K562 (cell line): ENCODE data around the gene CRAT. TPM values are rescaled to one million over a fixed set of nuclear protein-coding genes. Genes with fewer than 3 reads are reported as not detected.

Experiments used
- ATAC-seq: fragments of 200-7000 bp; cut with Tn5 transposase; 3 replicates; pipeline ENCODE4 v1.9.1; 2020; ENCODE audit warnings: moderate library complexity
- BruUV-seq: library from RNA; stranded (reverse); fragments of 400-500 nt; replicated peaks from 2 replicates; lab custom pipeline; 2021; lab: Mats Ljungman, UMichigan
- CTCF ChIA-PET: fragments of 300-600 bp; formaldehyde crosslinking; extraction: SDS; loops from one replicate; lab custom pipeline; 2021; ENCODE audit warnings: low intra/inter-chr PET ratio; lab: Yijun Ruan, JAX
- POLR2A ChIA-PET: fragments of 300-600, 350-650 bp; sonication (Branson Sonifier 250); formaldehyde crosslinking; extraction: SDS; loops from one replicate; lab custom pipeline; 2021; ENCODE audit warnings: antibody characterized with exemption, inconsistent platforms; lab: Yijun Ruan, JAX
- DNase-seq, 4 experiments: peaks; one replicate each; pipeline versions ENCODE4 v3.0.0 to v3.0.0-alpha.2; 2011 to 2018; ENCODE audit warnings: low spot score in 3 of 4, mixed read lengths in 3 of 4; ENCODE audit errors: extremely low read depth in 1 of 4
- FAIRE-seq: peaks from 2 replicates; lab custom pipeline; 2011; peaks lifted over from hg19 to GRCh38; lab: Jason Lieb, UNC
- H2AFZ ChIP-seq: 2 replicates; pipeline ENCODE4 v1.6.0; 2011; ENCODE audit warnings: low read depth, low read length, control low read depth, inconsistent platforms
- H3K27ac ChIP-seq: fragments of 200-600 bp; 3 replicates; pipeline ENCODE4 v1.8.0; 2011; ENCODE audit warnings: low read depth, mild to moderate bottlenecking, control low read depth, inconsistent platforms, low read length, moderate library complexity, mixed read lengths; ENCODE audit errors: extremely low read depth
- H3K27me3 ChIP-seq, 2 experiments: fragments of 300-600 bp in 1 of 2; 2 replicates in 1 of 2; 3 replicates in 1 of 2; pipeline versions ENCODE4 v1.6.0 to v1.8.0; 2011; ENCODE audit warnings: inconsistent platforms in 2 of 2, low read length in 2 of 2, mild to moderate bottlenecking in 1 of 2, mixed read lengths in 1 of 2, moderate library complexity in 1 of 2; ENCODE audit not compliant: control insufficient read depth in 2 of 2, insufficient read depth in 2 of 2
- H3K36me3 ChIP-seq: fragments of 300-600 bp; 3 replicates; pipeline ENCODE4 v1.8.0; 2011; ENCODE audit warnings: mild to moderate bottlenecking, low read length, inconsistent platforms; ENCODE audit not compliant: control insufficient read depth, insufficient read depth
- H3K4me1 ChIP-seq, 2 experiments: fragments of 200-600 bp in 1 of 2; replicated peaks in 1 of 2; 2 replicates in 1 of 2; 3 replicates in 1 of 2; pipeline versions ENCODE4 v1.5.1 to v1.8.0; 2011; ENCODE audit warnings: inconsistent platforms in 2 of 2, low read length in 2 of 2, mild to moderate bottlenecking in 1 of 2, mixed read lengths in 1 of 2, moderate library complexity in 1 of 2; ENCODE audit not compliant: control insufficient read depth in 2 of 2, insufficient read depth in 2 of 2
- H3K4me2 ChIP-seq: 2 replicates; pipeline ENCODE4 v1.6.1; 2011; ENCODE audit warnings: low read length, control low read depth, inconsistent platforms, mixed read lengths; ENCODE audit not compliant: insufficient read depth
- H3K4me3 ChIP-seq: fragments of 200-600 bp; sonication (generic), shearing (Covaris generic); 2 replicates; pipeline ENCODE4 v1.5.1; 2016; ENCODE audit warnings: control low read depth, inconsistent platforms
- H3K79me2 ChIP-seq: fragments of 200-600 bp; 3 replicates; pipeline ENCODE4 v1.8.0; 2011; ENCODE audit warnings: low read length, inconsistent platforms; ENCODE audit not compliant: control insufficient read depth, insufficient read depth
- H3K9ac ChIP-seq, 2 experiments: 2 replicates each; pipeline versions ENCODE4 v1.6.0 to v1.6.1; 2011; ENCODE audit warnings: low read depth in 2 of 2, low read length in 2 of 2, control low read depth in 1 of 2, inconsistent platforms in 1 of 2, mild to moderate bottlenecking in 1 of 2, mixed read lengths in 1 of 2; ENCODE audit not compliant: insufficient read depth in 1 of 2
- H3K9me1 ChIP-seq: one replicate; pipeline ENCODE4 v1.6.0; 2011; ENCODE audit warnings: inconsistent platforms, mild to moderate bottlenecking, low read length, moderate library complexity; ENCODE audit not compliant: control insufficient read depth, insufficient read depth
- H3K9me3 ChIP-seq: replicated peaks from 2 replicates; pipeline ENCODE4 v1.5.1; 2011; ENCODE audit warnings: low read depth, low read length, inconsistent platforms; ENCODE audit not compliant: control insufficient read depth, insufficient read depth
- H4K20me1 ChIP-seq: replicated peaks from 2 replicates; pipeline ENCODE4 v1.6.1; 2011; ENCODE audit warnings: low read length, inconsistent platforms, mixed read lengths; ENCODE audit not compliant: control insufficient read depth, insufficient read depth
- CBFA2T3 ChIP-seq: fragments of 450-650 bp; IDR thresholded peaks from 2 replicates; pipeline ENCODE4 v1.6.1; 2017
- CTBP1 ChIP-seq: fragments of 450-650 bp; IDR thresholded peaks from 2 replicates; pipeline ENCODE4 v1.6.1; 2016; ENCODE audit warnings: borderline replicate concordance
- EGR1 ChIP-seq: fragments of 450-650 bp; conservative IDR thresholded peaks from 2 replicates; pipeline ENCODE4 v1.6.1; 2017; ENCODE audit warnings: mild to moderate bottlenecking
- MAZ ChIP-seq, 2 experiments: fragments of 450-650 bp in 1 of 2; sonication (generic) in 1 of 2; formaldehyde crosslinking; IDR thresholded peaks in 1 of 2; conservative IDR thresholded peaks in 1 of 2; 2 replicates each; pipeline versions ENCODE4 v1.4.0 to v1.5.0; 2020; ENCODE audit warnings: mild to moderate bottlenecking in 1 of 2, missing genetic modification reagents in 1 of 2
- MTA3 ChIP-seq: fragments of 450-650 bp; formaldehyde crosslinking; IDR thresholded peaks from 2 replicates; pipeline ENCODE4 v1.6.1; 2017; ENCODE audit warnings: mild to moderate bottlenecking, borderline replicate concordance
- NR3C1 ChIP-seq: sonication (generic); formaldehyde crosslinking; IDR thresholded peaks from 2 replicates; pipeline ENCODE4 v1.8.1; 2022; ENCODE audit warnings: missing genetic modification reagents
- RREB1 ChIP-seq: fragments of 250-450 bp; sonication (Bioruptor Pico); IDR thresholded peaks from 2 replicates; pipeline ENCODE4 v1.4.0; 2020
- STAT5A ChIP-seq: IDR thresholded peaks from 2 replicates; pipeline ENCODE4 v1.6.1; 2012; ENCODE audit warnings: low read length, inconsistent platforms, borderline replicate concordance
- ZNF316 ChIP-seq: fragments of 450-650 bp; IDR thresholded peaks from 2 replicates; pipeline ENCODE4 v1.6.1; 2016
- ZSCAN32 ChIP-seq: fragments of 450-650 bp; formaldehyde crosslinking; IDR thresholded peaks from 2 replicates; pipeline ENCODE4 v1.4.0; 2020; ENCODE audit warnings: mild to moderate bottlenecking, moderate library complexity
- WGBS: fragments of 100-300 bp; shearing (Covaris generic); methylation state at CpG from one replicate; pipeline ENCODE4 v1.1.6; 2016; ENCODE audit warnings: low coverage, mixed read lengths; ENCODE audit not compliant: insufficient coverage; ENCODE audit errors: missing lambda C conversion rate; 5-methylcytosine and 5-hydroxymethylcytosine counted together
- in situ Hi-C: fragments of 300-500 bp; cut with MboI; formaldehyde crosslinking; loops from 4 replicates; pipeline ENCODE4 v1.15.0; 2018; ENCODE audit warnings: inconsistent platforms, mixed read lengths
- intact Hi-C: fragments of 100-400 bp; cut with micrococcal nuclease; formaldehyde crosslinking; loops from 2 replicates; pipeline ENCODE4 v1.14.2; 2022
- polyA plus RNA-seq, 8 experiments: library from polyadenylated mRNA; depleted of rRNA in 4 of 8; stranded (reverse) in 5 of 8; unstranded in 3 of 8; fragments of >200 nt; fragmentation: Nextera tagmentation in 2 of 8; fragmentation: Illumina TruSeq in 1 of 8; extraction: Ambion mirVana in 2 of 8; extraction: Trizol in 1 of 8; gene quantifications; 2 replicates each; pipeline versions ENCODE4 v1.2.1 to v1.2.3, GENCODE V29; 2011 to 2014; ENCODE audit warnings: inconsistent platforms in 1 of 8, missing spikeins in 1 of 8
- total RNA-seq, 7 experiments: library from RNA; depleted of rRNA in 6 of 7; stranded (reverse); fragments of >200 nt in 6 of 7; fragmentation: Illumina TruSeq in 2 of 7; extraction: Trizol in 2 of 7; gene quantifications; 2 replicates each; pipeline versions ENCODE4 v1.2.1 to v1.2.3, GENCODE V29; 2011 to 2021; ENCODE audit warnings: low replicate concordance in 1 of 7

CRAT gene
- total and polyA plus RNA-seq, 9 of the 15 experiments (the other 6 are each of a cell fraction or from before 2014, with no cell fraction given) = 0.20 to 13.8 (median 5.4) TPM

- TF ChIP-seq RREB1 (CRISPR knock-in tag) (peak; percentile 67; the same call in 1 of the 2 replicates), NR3C1 (CRISPR knock-in tag) (no peak)
These were observed 7.6 kb downstream of the CRAT start (continued) for GRCh38 chr9:129102791-129103594.

DNA sequence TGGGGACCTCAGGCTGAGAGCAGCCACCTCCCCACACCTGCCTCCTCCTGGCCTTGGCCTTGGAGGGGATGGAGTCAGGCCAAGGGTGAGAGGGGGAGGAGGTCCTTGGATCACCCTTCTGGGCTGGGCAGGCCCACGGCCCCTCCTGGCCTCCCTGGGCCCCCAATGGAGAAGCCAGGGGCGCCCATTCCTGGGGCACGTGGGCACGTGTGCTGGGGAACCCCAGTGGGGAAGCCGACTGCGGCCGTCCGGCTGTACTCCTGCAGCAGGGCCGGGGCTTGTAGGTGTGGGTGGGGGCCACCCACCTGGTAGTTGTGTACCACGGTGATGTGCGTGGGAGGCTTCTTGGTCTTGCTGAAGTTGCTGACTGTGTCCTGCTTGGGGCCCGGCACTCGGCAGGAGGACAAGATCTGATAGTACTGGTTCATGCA is 8.5 kb downstream of the CRAT start:
- H3K4me3 ChIP-seq = no peak overlapping the region
- ATAC-seq = peak; percentile 57
- no peak overlapping the region for H3K4me2 ChIP-seq
- ChIA-PET POLR2A (interaction anchor here (0.6 to 1.4 kb wide), 2 partner anchors 8 to 21 kb away, joined by 3 read pairs; partner anchors contain the start of genes CRAT and DOLPP1), CTCF (no interaction called here)
- peak overlapping the region in 1 of 2 experiments; percentile 72; a peak in 2 of 4 replicates for H3K9ac ChIP-seq
- intact Hi-C loops = no loop called here
- no peaks in the 10 kb centered on the region for H3K36me3 ChIP-seq
- in situ Hi-C loops = no loop called here
- H3K79me2 ChIP-seq = no peaks in the 10 kb centered on the region
- H2AFZ ChIP-seq = no peak overlapping the region
- BruUV-seq = no TSS peak
- peaks cover 14 to 34% of the 10 kb centered on the region in 2 experiments for H3K4me1 ChIP-seq
- peaks cover 3% of the 10 kb centered on the region for H3K9me1 ChIP-seq
- WGBS = 27% methylated on average over 6 of the region's 13 CpGs
- H3K9me3 ChIP-seq = no peaks in the 10 kb centered on the region
- FAIRE-seq = peak; percentile 52
- DNase-seq = peak; percentile 35 to 81 (median 58)
- no peak overlapping the region for H3K27ac ChIP-seq
- H3K27me3 ChIP-seq = no peaks in the 10 kb centered on the region
- 0 out of 4 replicates have a peak, but pooled peaks of 1 of the 2 experiments have one; percentile 16 for TF ChIP-seq MAZ (CRISPR knock-in tag; conservative IDR thresholded peaks at IDR 0.05 in 1 of 2, IDR thresholded peaks at IDR 0.05 in 1 of 2)
- TF ChIP-seq MTA3 = 0 out of 2 replicates have a peak, but pooled peaks have one; percentile 20
- peak; percentile 84 for TF ChIP-seq EGR1
- peak; percentile 9; the same call in 1 of the 2 replicates for TF ChIP-seq CBFA2T3
- peak; percentile 56; the same call in 1 of the 2 replicates for TF ChIP-seq ZNF316
- peak; percentile 12; the same call in 1 of the 2 replicates for TF ChIP-seq CTBP1
- TF ChIP-seq STAT5A = no peak
- no peak for TF ChIP-seq ZSCAN32
- H4K20me1 ChIP-seq = no peaks in the 10 kb centered on the region
